GM19239 (cell line): ENCODE data around the gene TNS3.
A peak's percentile ranks its signal among the peaks of the same experiment; 100 is the strongest.

Experiments
- DNase-seq: peaks from one replicate; pipeline ENCODE4 v3.0.0; 2011; ENCODE audit warnings: low spot score; ENCODE audit not compliant: insufficient read length
- FAIRE-seq: peaks from 2 replicates; lab custom pipeline; 2011; peaks lifted over from hg19 to GRCh38; lab: Jason Lieb, UNC

TNS3 gene

GRCh38 chr7:47344171-47344955 is 237.5 kb downstream of the TNS3 start:
- FAIRE-seq (no peak), DNase-seq (no peak)

- FAIRE-seq (no peak), DNase-seq (no peak)
Measured at GRCh38 chr7:47343061-47343455, 238.9 kb downstream of the TNS3 start.

GRCh38 chr7:47342296-47343060 is 239.4 kb downstream of the TNS3 start:
- DNase-seq (no peak), FAIRE-seq (no peak)

- no peak for DNase-seq
Measured at GRCh38 chr7:47340517-47340916, 241.4 kb downstream of the TNS3 start.

GRCh38 chr7:47338026-47338425 is 243.9 kb downstream of the TNS3 start:
- no peak for FAIRE-seq
- DNase-seq: no peak

More at GRCh38 chr7:47340517-47340916, 241.4 kb downstream of the TNS3 start:
- no peak for FAIRE-seq

GRCh38 chr7:47337531-47337930 is 244.4 kb downstream of the TNS3 start:
- DNase-seq: peak; percentile 21
- no peak for FAIRE-seq

GRCh38 chr7:47336472-47337425 is 245.2 kb downstream of the TNS3 start:
- FAIRE-seq: no peak
- no peak for DNase-seq

- FAIRE-seq: no peak
- no peak for DNase-seq
Measured at GRCh38 chr7:47335557-47336471, 246.1 kb downstream of the TNS3 start.

GRCh38 chr7:47335071-47335470 is 246.8 kb downstream of the TNS3 start:
- FAIRE-seq (no peak), DNase-seq (no peak)

- DNase-seq: no peak
- no peak for FAIRE-seq
Measured at GRCh38 chr7:47333959-47334358, 248.0 kb downstream of the TNS3 start.

- FAIRE-seq: no peak
- DNase-seq: no peak
Measured at GRCh38 chr7:47333554-47333887, 248.4 kb downstream of the TNS3 start.

- DNase-seq (no peak), FAIRE-seq (no peak)
Measured at GRCh38 chr7:47332681-47333553, 249.0 kb downstream of the TNS3 start.

- FAIRE-seq (no peak), DNase-seq (no peak)
Measured at GRCh38 chr7:47332213-47332612, 249.7 kb downstream of the TNS3 start.

- no peak for DNase-seq
- FAIRE-seq: no peak
Measured at GRCh38 chr7:47331179-47331565, 250.7 kb downstream of the TNS3 start.

- no peak for DNase-seq
- FAIRE-seq: no peak
Measured at GRCh38 chr7:47330561-47331178, 251.2 kb downstream of the TNS3 start.

- DNase-seq (no peak), FAIRE-seq (no peak)
Measured at GRCh38 chr7:47330026-47330425, 251.9 kb downstream of the TNS3 start.

GRCh38 chr7:47329320-47329926 is 252.5 kb downstream of the TNS3 start:
- no peak for DNase-seq
- FAIRE-seq: no peak
